PFSK-1 (cell line): ENCODE measurements around the gene SNAP25.

Experiments
- FOXP2 ChIP-seq: optimal IDR thresholded peaks from 2 replicates; pipeline ENCODE3; 2011; ENCODE audit warnings: borderline replicate concordance, control low read depth, inconsistent platforms; ENCODE audit not compliant: insufficient read depth; ENCODE audit errors: extremely low read length, extremely low read depth
- POLR2AphosphoS5 ChIP-seq: IDR thresholded peaks from 2 replicates; pipeline ENCODE4 v1.6.1; 2012; ENCODE audit warnings: low read depth, mild to moderate bottlenecking, control low read depth, low read length, moderate library complexity
- SIN3A ChIP-seq: IDR thresholded peaks from 2 replicates; pipeline ENCODE4 v1.6.1; 2012; ENCODE audit warnings: mild to moderate bottlenecking, low read length, moderate library complexity, borderline replicate concordance; ENCODE audit not compliant: insufficient read depth
- TAF1 ChIP-seq: IDR thresholded peaks from 2 replicates; pipeline ENCODE4 v1.6.1; 2012; ENCODE audit warnings: low read length, control low read depth, borderline replicate concordance; ENCODE audit not compliant: insufficient read depth
- TF ChIP-seq, protein P1 (sequence below), 2 experiments: IDR thresholded peaks; 2 replicates each; pipeline versions ENCODE4 v1.6.1 to v1.8.0; 2011 to 2012; ENCODE audit warnings: low read depth in 2 of 2, low read length in 2 of 2, control low read depth in 1 of 2, inconsistent platforms in 1 of 2, mild to moderate bottlenecking in 1 of 2, moderate library complexity in 1 of 2; ENCODE audit not compliant: insufficient read depth in 1 of 2

The SNAP25 gene

GRCh38 chr20:10338426-10339180 lies 120.0 kb downstream of the SNAP25 start:
- no peak for TF ChIP-seq SIN3A
- TF ChIP-seq, protein P1, sequence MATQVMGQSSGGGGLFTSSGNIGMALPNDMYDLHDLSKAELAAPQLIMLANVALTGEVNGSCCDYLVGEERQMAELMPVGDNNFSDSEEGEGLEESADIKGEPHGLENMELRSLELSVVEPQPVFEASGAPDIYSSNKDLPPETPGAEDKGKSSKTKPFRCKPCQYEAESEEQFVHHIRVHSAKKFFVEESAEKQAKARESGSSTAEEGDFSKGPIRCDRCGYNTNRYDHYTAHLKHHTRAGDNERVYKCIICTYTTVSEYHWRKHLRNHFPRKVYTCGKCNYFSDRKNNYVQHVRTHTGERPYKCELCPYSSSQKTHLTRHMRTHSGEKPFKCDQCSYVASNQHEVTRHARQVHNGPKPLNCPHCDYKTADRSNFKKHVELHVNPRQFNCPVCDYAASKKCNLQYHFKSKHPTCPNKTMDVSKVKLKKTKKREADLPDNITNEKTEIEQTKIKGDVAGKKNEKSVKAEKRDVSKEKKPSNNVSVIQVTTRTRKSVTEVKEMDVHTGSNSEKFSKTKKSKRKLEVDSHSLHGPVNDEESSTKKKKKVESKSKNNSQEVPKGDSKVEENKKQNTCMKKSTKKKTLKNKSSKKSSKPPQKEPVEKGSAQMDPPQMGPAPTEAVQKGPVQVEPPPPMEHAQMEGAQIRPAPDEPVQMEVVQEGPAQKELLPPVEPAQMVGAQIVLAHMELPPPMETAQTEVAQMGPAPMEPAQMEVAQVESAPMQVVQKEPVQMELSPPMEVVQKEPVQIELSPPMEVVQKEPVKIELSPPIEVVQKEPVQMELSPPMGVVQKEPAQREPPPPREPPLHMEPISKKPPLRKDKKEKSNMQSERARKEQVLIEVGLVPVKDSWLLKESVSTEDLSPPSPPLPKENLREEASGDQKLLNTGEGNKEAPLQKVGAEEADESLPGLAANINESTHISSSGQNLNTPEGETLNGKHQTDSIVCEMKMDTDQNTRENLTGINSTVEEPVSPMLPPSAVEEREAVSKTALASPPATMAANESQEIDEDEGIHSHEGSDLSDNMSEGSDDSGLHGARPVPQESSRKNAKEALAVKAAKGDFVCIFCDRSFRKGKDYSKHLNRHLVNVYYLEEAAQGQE (IDR thresholded peaks at IDR 0.05; ENCODE audit: insufficient read depth in 1 of 2, low read depth in 2 of 2, low read length in 2 of 2): no peak
- TF ChIP-seq TAF1: no peak
- no peak for TF ChIP-seq FOXP2
- TF ChIP-seq POLR2AphosphoS5: no peak

- no peak for TF ChIP-seq POLR2AphosphoS5
- TF ChIP-seq, protein P1 (IDR thresholded peaks at IDR 0.05; ENCODE audit: insufficient read depth in 1 of 2, low read depth in 2 of 2, low read length in 2 of 2): no peak
- no peak for TF ChIP-seq FOXP2
- no peak for TF ChIP-seq SIN3A
- TF ChIP-seq TAF1: no peak
Measured at GRCh38 chr20:10339609-10340008, 121.0 kb downstream of the SNAP25 start.

GRCh38 chr20:10342152-10342551 lies 123.5 kb downstream of the SNAP25 start:
- TF ChIP-seq TAF1: no peak
- no peak for TF ChIP-seq FOXP2
- TF ChIP-seq, protein P1 (IDR thresholded peaks at IDR 0.05; ENCODE audit: insufficient read depth in 1 of 2, low read depth in 2 of 2, low read length in 2 of 2): no peak
- TF ChIP-seq SIN3A: no peak
- no peak for TF ChIP-seq POLR2AphosphoS5

DNA sequence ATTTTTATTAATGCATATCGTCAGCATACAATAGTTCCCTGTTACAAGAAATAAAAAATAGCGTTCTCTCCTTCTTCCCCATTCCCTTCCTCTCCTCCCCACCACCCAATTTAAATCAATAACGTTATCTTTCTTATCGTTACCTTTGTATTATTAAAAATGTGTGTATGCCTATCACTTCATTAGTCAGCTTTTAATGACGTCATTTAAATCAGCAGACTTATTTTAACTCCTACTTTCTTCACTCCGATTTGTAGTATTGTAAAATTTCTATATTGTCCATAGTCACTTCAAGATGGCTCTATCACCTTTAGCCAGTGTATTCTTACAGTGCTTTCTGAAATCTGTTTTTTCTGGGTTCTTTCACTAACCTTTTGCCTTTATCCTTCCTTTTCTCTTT lies 126.3 kb downstream of the SNAP25 start:
- no peak for TF ChIP-seq FOXP2
- TF ChIP-seq POLR2AphosphoS5: no peak
- no peak for TF ChIP-seq SIN3A
- TF ChIP-seq TAF1: no peak
- TF ChIP-seq, protein P1 (IDR thresholded peaks at IDR 0.05; ENCODE audit: insufficient read depth in 1 of 2, low read depth in 2 of 2, low read length in 2 of 2): no peak
